K562 (cell line): ENCODE results near the gene SGPP1.

Experiments used
- CHD1 ChIP-seq: fragments of 200-600 bp; sonication (generic); IDR thresholded peaks from one replicate; pipeline ENCODE4 v1.6.1; 2012; ENCODE audit warnings: mild to moderate bottlenecking, moderate library complexity, low read length, inconsistent platforms
- EHMT2 ChIP-seq: fragments of 450-650 bp; IDR thresholded peaks from 2 replicates; pipeline ENCODE4 v1.6.1; 2018; ENCODE audit warnings: antibody characterized with exemption
- FOS ChIP-seq: IDR thresholded peaks from 3 replicates; pipeline ENCODE4 v1.6.1; 2011; ENCODE audit not compliant: insufficient read length; ENCODE audit errors: extremely low read depth
- MCM2 ChIP-seq: fragments of 450-650 bp; IDR thresholded peaks from 2 replicates; pipeline ENCODE4 v1.6.1; 2017; ENCODE audit warnings: low read depth, mild to moderate bottlenecking
- MYNN ChIP-seq, 2 experiments: sonication (generic); formaldehyde crosslinking in 1 of 2; IDR thresholded peaks; 2 replicates each; pipeline versions ENCODE4 v1.5.0 to v1.6.1; 2016 to 2020; ENCODE audit warnings: antibody characterized with exemption in 1 of 2, missing genetic modification reagents in 1 of 2
- NR1H2 ChIP-seq: sonication (generic); formaldehyde crosslinking; IDR thresholded peaks from 2 replicates; pipeline ENCODE4 v1.4.0; 2020; ENCODE audit warnings: mild to moderate bottlenecking, missing genetic modification reagents
- POLR2A ChIP-seq: fragments of 450-650 bp; conservative IDR thresholded peaks from 2 replicates; pipeline ENCODE4 v1.6.1; 2016
- ZNF707 ChIP-seq: fragments of 250-450 bp; sonication (Bioruptor Pico); conservative IDR thresholded peaks from 2 replicates; pipeline ENCODE4 v1.8.0; 2022; ENCODE audit warnings: inconsistent platforms, mild to moderate bottlenecking, moderate library complexity
- TF ChIP-seq, protein P1 (sequence below): sonication (generic); formaldehyde crosslinking; IDR thresholded peaks from 2 replicates; pipeline ENCODE4 v1.8.1; 2023; ENCODE audit warnings: mild to moderate bottlenecking, missing genetic modification reagents
- TF ChIP-seq, protein P2 (sequence below): sonication (generic); formaldehyde crosslinking; IDR thresholded peaks from 2 replicates; pipeline ENCODE4 v1.4.0; 2020; ENCODE audit warnings: mild to moderate bottlenecking, missing genetic modification reagents
- TF ChIP-seq, protein P3 (sequence below): fragments of 450-650 bp; IDR thresholded peaks from 2 replicates; pipeline ENCODE4 v1.6.1; 2016; ENCODE audit warnings: missing biosample characterization, missing genetic modification characterization
- TF ChIP-seq, protein P4 (sequence below): sonication (generic); formaldehyde crosslinking; IDR thresholded peaks from 2 replicates; pipeline ENCODE4 v1.5.0; 2020; ENCODE audit warnings: missing genetic modification reagents

DNA sequence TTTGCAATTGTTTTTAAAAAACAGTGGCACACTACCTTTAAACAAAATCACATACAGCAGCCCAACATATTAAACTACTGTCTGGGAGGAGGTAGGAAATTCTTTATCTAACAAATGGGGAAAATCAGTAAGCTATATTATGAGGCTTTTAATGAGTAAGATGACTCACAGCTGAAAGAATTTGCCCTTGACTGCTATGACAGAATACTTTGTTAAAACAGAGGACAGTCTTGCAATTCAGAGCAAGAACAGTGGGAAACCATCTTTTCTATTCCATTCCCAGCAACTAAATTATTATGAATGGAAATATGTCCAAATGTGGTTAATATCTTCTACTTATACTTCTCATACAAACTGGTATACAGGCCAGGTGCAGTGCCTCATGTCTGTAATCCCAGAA lies 49.2 kb upstream of the SGPP1 start:
- TF ChIP-seq, protein P1, sequence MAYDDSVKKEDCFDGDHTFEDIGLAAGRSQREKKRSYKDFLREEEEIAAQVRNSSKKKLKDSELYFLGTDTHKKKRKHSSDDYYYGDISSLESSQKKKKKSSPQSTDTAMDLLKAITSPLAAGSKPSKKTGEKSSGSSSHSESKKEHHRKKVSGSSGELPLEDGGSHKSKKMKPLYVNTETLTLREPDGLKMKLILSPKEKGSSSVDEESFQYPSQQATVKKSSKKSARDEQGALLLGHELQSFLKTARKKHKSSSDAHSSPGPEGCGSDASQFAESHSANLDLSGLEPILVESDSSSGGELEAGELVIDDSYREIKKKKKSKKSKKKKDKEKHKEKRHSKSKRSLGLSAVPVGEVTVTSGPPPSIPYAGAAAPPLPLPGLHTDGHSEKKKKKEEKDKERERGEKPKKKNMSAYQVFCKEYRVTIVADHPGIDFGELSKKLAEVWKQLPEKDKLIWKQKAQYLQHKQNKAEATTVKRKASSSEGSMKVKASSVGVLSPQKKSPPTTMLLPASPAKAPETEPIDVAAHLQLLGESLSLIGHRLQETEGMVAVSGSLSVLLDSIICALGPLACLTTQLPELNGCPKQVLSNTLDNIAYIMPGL (CRISPR knock-in tag) = no peak
- TF ChIP-seq ZNF707 (no peak), MCM2 (no peak), POLR2A (no peak), MYNN (IDR thresholded peaks at IDR 0.05) (no peak), MYNN (CRISPR knock-in tag; IDR thresholded peaks at IDR 0.05) (no peak), CHD1 (no peak), EHMT2 (no peak), FOS (no peak), NR1H2 (CRISPR knock-in tag) (no peak)
- TF ChIP-seq, protein P2, sequence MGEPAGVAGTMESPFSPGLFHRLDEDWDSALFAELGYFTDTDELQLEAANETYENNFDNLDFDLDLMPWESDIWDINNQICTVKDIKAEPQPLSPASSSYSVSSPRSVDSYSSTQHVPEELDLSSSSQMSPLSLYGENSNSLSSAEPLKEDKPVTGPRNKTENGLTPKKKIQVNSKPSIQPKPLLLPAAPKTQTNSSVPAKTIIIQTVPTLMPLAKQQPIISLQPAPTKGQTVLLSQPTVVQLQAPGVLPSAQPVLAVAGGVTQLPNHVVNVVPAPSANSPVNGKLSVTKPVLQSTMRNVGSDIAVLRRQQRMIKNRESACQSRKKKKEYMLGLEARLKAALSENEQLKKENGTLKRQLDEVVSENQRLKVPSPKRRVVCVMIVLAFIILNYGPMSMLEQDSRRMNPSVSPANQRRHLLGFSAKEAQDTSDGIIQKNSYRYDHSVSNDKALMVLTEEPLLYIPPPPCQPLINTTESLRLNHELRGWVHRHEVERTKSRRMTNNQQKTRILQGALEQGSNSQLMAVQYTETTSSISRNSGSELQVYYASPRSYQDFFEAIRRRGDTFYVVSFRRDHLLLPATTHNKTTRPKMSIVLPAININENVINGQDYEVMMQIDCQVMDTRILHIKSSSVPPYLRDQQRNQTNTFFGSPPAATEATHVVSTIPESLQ (CRISPR knock-in tag) = no peak
- TF ChIP-seq, protein P3, sequence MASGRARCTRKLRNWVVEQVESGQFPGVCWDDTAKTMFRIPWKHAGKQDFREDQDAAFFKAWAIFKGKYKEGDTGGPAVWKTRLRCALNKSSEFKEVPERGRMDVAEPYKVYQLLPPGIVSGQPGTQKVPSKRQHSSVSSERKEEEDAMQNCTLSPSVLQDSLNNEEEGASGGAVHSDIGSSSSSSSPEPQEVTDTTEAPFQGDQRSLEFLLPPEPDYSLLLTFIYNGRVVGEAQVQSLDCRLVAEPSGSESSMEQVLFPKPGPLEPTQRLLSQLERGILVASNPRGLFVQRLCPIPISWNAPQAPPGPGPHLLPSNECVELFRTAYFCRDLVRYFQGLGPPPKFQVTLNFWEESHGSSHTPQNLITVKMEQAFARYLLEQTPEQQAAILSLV = no peak
- TF ChIP-seq, protein P4, sequence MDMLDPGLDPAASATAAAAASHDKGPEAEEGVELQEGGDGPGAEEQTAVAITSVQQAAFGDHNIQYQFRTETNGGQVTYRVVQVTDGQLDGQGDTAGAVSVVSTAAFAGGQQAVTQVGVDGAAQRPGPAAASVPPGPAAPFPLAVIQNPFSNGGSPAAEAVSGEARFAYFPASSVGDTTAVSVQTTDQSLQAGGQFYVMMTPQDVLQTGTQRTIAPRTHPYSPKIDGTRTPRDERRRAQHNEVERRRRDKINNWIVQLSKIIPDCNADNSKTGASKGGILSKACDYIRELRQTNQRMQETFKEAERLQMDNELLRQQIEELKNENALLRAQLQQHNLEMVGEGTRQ (CRISPR knock-in tag) = no peak
